ENCODE measurements around the gene LIMD2. TPM values are rescaled to one million over a fixed set of nuclear protein-coding genes. Genes with fewer than 3 reads are reported as not detected.

Gene LIMD2
- total and polyA plus RNA-seq, 2 of the 8 experiments (the other 6 are each of a cell fraction or from before 2014, with no cell fraction given): 72.0 to 77.2 TPM

- TF ChIP-seq USF2 (IDR thresholded peaks at IDR 0.05; ENCODE audit: low read length): no peak
- no peak for TF ChIP-seq ATF2 (IDR thresholded peaks at IDR 0.05; ENCODE audit: low read length)
- TF ChIP-seq TAF7 (optimal IDR thresholded peaks at IDR 0.05; ENCODE audit: borderline replicate concordance, low read depth, low read length): no peak
- TF ChIP-seq TCF12 (IDR thresholded peaks at IDR 0.05; ENCODE audit: low read depth, low read length): no peak
- TF ChIP-seq EGR1 (IDR thresholded peaks at IDR 0.05; ENCODE audit: borderline replicate concordance, low read depth, low read length): no peak
- TF ChIP-seq BACH1 (IDR thresholded peaks at IDR 0.05; ENCODE audit: low read length): no peak
- TF ChIP-seq KDM5A (IDR thresholded peaks at IDR 0.05; ENCODE audit: low read length): no peak
- no peak for TF ChIP-seq YY1 (IDR thresholded peaks at IDR 0.05; ENCODE audit: low read depth, low read length)
- TF ChIP-seq SUZ12 (IDR thresholded peaks at IDR 0.05; ENCODE audit: low read length): no peak
These were observed 40.7 kb upstream of the LIMD2 start (continued) for GRCh38 chr17:63740464-63741142.
